ENCODE measurements around the gene LAPTM4A. TPM values are rescaled to one million over a fixed set of nuclear protein-coding genes. Genes with fewer than 3 reads are reported as not detected.
A peak's percentile ranks its signal among the peaks of the same experiment; 100 is the strongest.
"Not testable (repeated sequence)": the region's sequence is repeated elsewhere in the genome, so short reads cannot be mapped to it uniquely, and the experiment has no call there.

The LAPTM4A gene
- polyA plus RNA-seq, 2 of the 4 experiments (the other 2 are of a cell fraction) = 275 to 509 TPM

- TF ChIP-seq EHMT2 (IDR thresholded peaks at IDR 0.05; ENCODE audit: low read depth) (no peak), ZFP36 (IDR thresholded peaks at IDR 0.05; ENCODE audit: borderline replicate concordance, partially characterized antibody) (no peak), KDM1A (IDR thresholded peaks at IDR 0.05; ENCODE audit: low read depth) (no peak), NR3C1 (IDR thresholded peaks at IDR 0.05) (no peak), BHLHE40 (IDR thresholded peaks at IDR 0.05; ENCODE audit: low read depth, low read length) (no peak), JUNB (IDR thresholded peaks at IDR 0.05) (no peak), TP53 (CRISPR knock-in tag; IDR thresholded peaks at IDR 0.05) (no peak), RFX5 (IDR thresholded peaks at IDR 0.05) (no peak), JUN (IDR thresholded peaks at IDR 0.05) (no peak), HDAC2 (IDR thresholded peaks at IDR 0.05) (no peak)
- H3K4me1 ChIP-seq = peaks cover 31% of the 10 kb centered on the region
- ChIA-PET CTCF (interaction anchor here (1.0 to 2.9 kb wide), 8 partner anchors 13 to 276 kb away, joined by 3 to 12 read pairs (median 4); no protein-coding TSS in a partner anchor), POLR2A (interaction anchor here (0.8 to 4.2 kb wide), 3 partner anchors 9 to 60 kb away, joined by 3 to 48 read pairs (median 16); partner anchors contain the start of gene WDR35)
- peak overlapping the region; percentile 92 to 96 for H3K27ac ChIP-seq
- WGBS (ENCODE audit: missing lambda C conversion rate) = 43% methylated on average over 10 of the region's 10 CpGs
- DNase-seq (ENCODE audit: low read depth in 1 of 2, low spot score in 1 of 2) (no peak), ATAC-seq (no peak), FAIRE-seq (no peak)
- no peaks in the 10 kb centered on the region for H3K9me3 ChIP-seq
- H3K4me2 ChIP-seq = peak overlapping the region; percentile 89
- H3K4me3 ChIP-seq = peak overlapping the region; percentile 63
Measured at GRCh38 chr2:20050104-20050645, 1.3 kb downstream of the LAPTM4A start.

GRCh38 chr2:20049637-20050036 is 1.8 kb downstream of the LAPTM4A start:
- WGBS (ENCODE audit: missing lambda C conversion rate) = 48% methylated on average over 4 of the region's 4 CpGs
- CTCF ChIA-PET = interaction anchor here (1.0 to 2.9 kb wide), 5 partner anchors 29 to 45 kb away, joined by 3 to 18 read pairs (median 3); no protein-coding TSS in a partner anchor
- Histone ChIP-seq H3K4me1 (peaks cover 31% of the 10 kb centered on the region), H3K27ac (peak overlapping the region in 1 of 2 experiments; percentile 92; a peak in 3 of 6 replicates), H3K9me3 (no peaks in the 10 kb centered on the region), H3K4me3 (peak overlapping the region; percentile 63), H3K4me2 (peak overlapping the region; percentile 89)
- ATAC-seq (no peak), FAIRE-seq (no peak), DNase-seq (ENCODE audit: low read depth in 1 of 2, low spot score in 1 of 2) (no peak)
- TF ChIP-seq RCOR1 (IDR thresholded peaks at IDR 0.05; ENCODE audit: low read depth, low read length) (no peak), MAX (IDR thresholded peaks at IDR 0.05) (no peak), CEBPB (IDR thresholded peaks at IDR 0.05) (no peak), GATA3 (IDR thresholded peaks at IDR 0.05; ENCODE audit: borderline replicate concordance) (no peak), PBX3 (IDR thresholded peaks at IDR 0.05) (no peak), BHLHE40 (IDR thresholded peaks at IDR 0.05; ENCODE audit: low read depth, low read length) (no peak), CBX2 (IDR thresholded peaks at IDR 0.05; ENCODE audit: borderline replicate concordance, low read depth) (no peak), NFE2L2 (conservative IDR thresholded peaks at IDR 0.05; ENCODE audit: low read length) (no peak), ZC3H11A (IDR thresholded peaks at IDR 0.05) (no peak), SREBF2 (IDR thresholded peaks at IDR 0.05) (no peak), KDM1A (IDR thresholded peaks at IDR 0.05; ENCODE audit: low read depth) (no peak), NPAS2 (CRISPR knock-in tag; IDR thresholded peaks at IDR 0.05; ENCODE audit: borderline replicate concordance) (no peak)
- POLR2A ChIA-PET = interaction anchor here (4.2 kb wide), 1 partner anchor 43 kb away, joined by 48 read pairs; no protein-coding TSS in a partner anchor

- peak overlapping the region; percentile 89 for H3K4me2 ChIP-seq
- POLR2A ChIA-PET = interaction anchor here (4.2 kb wide), 1 partner anchor 44 kb away, joined by 48 read pairs; no protein-coding TSS in a partner anchor
- no peak for TF ChIP-seq HDAC2 (IDR thresholded peaks at IDR 0.05)
- FAIRE-seq (no peak), ATAC-seq (no peak), DNase-seq (ENCODE audit: low read depth in 1 of 2, low spot score in 1 of 2) (no peak)
- H3K4me3 ChIP-seq = peak overlapping the region; percentile 63
- H3K9me3 ChIP-seq = no peaks in the 10 kb centered on the region
- peaks cover 31% of the 10 kb centered on the region for H3K4me1 ChIP-seq
- CTCF ChIA-PET = interaction anchor here (0.9 to 2.9 kb wide), 6 partner anchors 9 to 177 kb away, joined by 3 to 18 read pairs (median 4); partner anchors contain the start of gene SDC1
- H3K27ac ChIP-seq = peak overlapping the region in 1 of 2 experiments; percentile 92; a peak in 3 of 6 replicates
- WGBS (ENCODE audit: missing lambda C conversion rate) = 63% methylated on average over 6 of the region's 6 CpGs
Measured at GRCh38 chr2:20048488-20049448, 2.7 kb downstream of the LAPTM4A start.

GRCh38 chr2:20045712-20046292 is 5.6 kb downstream of the LAPTM4A start:
- WGBS (ENCODE audit: missing lambda C conversion rate) = 71% methylated on average over 4 of the region's 4 CpGs
- FAIRE-seq = not testable (repeated sequence)

More at GRCh38 chr2:20045712-20046292, 5.6 kb downstream of the LAPTM4A start:
- H3K4me2 ChIP-seq; H3K27ac ChIP-seq; POLR2A ChIA-PET; DNase-seq (ENCODE audit: low read depth in 1 of 2, low spot score in 1 of 2); H3K9me3 ChIP-seq; H3K4me3 ChIP-seq; ATAC-seq: not testable (repeated sequence)
- CTCF ChIA-PET = interaction anchor here (1.1 to 4.3 kb wide), 3 partner anchors 30 to 55 kb away, joined by 3 to 28 read pairs (median 4); no protein-coding TSS in a partner anchor
- peaks cover 38% of the 10 kb centered on the region for H3K4me1 ChIP-seq

Measured in A549 (cell line).